GM19397 (cell line): ENCODE measurements around the gene LRRC73.
"Not testable (repeated sequence)": the region's sequence is repeated elsewhere in the genome, so short reads cannot be mapped to it uniquely, and the experiment has no call there.

ENCODE experiments used
- ATAC-seq: cut with Tn5 transposase; IDR thresholded peaks from one replicate; pipeline ENCODE4 v1.9.1; 2021; ENCODE audit warnings: mild to moderate bottlenecking, moderate library complexity; ENCODE audit not compliant: unreplicated experiment

LRRC73 gene

DNA sequence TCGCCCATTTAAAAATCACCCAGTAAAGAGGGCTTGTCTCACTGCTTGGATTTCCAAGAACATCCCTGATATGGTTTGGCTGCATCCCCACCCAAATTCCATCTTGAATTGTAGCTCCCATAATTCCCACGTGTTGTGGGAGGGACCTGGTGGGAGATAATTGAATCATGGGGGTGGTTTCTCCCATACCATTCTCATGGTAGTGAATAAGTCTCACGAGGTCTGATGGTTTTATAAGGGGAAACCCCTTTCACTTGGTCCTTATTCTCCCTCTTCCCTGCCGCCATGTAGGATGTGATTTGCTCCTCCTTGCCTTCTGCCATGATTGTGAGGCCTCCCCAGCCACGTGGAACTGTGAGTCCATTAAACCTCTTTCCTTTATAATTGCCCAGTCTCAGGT lies 42.9 kb downstream of the LRRC73 start:
- ATAC-seq, result not testable (repeated sequence)

DNA sequence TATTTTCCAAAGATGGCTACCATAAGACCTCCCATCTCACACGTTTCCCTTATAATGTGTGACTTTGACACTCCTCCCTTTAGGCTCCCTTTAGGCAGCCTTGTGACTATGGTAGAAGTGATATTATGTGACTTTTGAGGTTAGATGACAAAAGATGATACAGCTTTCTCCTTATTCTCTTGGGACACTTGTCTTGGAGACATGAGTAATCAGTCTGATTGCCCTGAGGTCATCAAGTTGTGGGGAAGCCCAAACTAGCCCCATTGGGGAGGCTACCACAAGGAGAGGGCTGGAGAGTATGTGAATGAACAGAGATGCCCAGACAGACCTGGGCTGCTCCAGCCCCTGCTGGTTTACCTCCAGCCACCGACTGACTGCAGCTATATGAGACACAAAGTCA lies 44.2 kb downstream of the LRRC73 start:
- no peak for ATAC-seq

DNA sequence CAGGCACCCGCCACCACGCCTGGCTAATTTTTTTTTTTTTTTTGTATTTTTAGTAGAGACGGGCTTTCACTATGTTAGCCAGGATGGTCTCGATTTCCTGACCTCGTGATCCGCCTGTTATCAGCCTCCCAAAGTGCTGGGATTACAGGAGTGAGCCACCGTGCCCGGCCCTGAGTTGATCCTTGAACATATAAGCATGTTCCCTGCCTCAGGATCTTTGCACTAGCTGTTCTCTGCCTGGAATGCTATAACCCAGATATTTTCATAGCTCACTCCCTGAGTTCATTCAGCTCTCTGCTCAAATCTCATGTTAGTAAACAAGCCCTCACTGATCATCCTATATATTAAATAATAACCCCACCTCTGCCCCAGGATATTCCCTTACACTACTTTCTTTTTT lies 45.8 kb downstream of the LRRC73 start:
- no peak for ATAC-seq

DNA sequence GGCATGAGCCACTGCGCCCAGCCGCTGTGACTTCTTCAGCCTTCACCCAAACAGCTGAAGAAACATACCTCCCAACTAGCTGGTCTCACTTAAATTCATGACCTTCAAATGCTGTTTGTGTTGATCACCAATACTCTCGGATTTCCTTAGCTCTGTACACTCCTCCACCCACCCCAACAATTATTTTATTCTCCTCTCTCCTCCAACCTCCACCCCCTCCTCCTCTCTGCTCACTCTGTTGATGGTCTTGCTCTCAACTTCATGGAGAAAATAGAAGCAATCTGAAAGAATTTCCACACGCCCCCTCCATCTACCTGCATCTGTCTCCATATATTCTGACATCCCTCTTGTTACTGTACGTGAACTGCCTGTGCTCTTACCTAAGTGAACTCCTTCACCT lies 48.2 kb downstream of the LRRC73 start:
- ATAC-seq, result no peak

DNA sequence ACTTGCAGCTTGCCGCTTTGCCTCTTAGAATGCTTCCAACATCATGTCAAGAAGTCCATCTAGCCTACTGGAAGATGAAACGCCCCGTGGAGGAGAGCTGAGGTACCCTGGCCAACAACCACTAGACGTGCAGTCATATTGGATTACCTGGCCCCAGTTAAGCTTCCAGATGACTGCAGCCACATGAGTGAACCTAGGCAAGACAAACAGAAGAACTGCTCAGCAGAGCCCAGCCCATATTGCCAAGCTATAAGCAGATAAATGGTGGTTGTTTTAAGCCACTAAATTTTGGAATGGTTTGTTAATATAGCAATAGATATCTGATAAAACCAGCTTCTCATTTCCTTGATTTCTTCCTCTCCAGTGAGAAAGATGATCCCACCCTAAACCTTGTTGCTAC lies 50.1 kb downstream of the LRRC73 start:
- ATAC-seq, result no peak

DNA sequence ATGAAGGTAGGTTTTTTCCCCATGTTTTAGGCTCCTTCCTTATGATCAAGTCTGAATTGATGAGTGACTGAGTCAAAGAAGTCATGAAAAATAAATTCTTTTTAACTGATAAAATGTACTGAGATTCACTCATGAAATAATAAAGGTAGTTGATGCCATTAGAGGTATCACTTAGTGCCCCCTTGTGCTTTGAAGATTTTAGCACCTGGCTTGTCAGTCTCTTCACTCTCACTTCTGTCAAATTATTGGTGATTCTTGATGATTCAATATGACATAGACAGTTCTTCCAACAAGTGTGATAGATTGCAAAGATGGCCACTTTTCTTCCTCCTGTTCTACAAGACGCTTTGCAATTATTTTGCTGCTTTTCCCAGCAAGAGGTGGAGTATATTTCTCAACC lies 50.6 kb downstream of the LRRC73 start:
- no peak for ATAC-seq

DNA sequence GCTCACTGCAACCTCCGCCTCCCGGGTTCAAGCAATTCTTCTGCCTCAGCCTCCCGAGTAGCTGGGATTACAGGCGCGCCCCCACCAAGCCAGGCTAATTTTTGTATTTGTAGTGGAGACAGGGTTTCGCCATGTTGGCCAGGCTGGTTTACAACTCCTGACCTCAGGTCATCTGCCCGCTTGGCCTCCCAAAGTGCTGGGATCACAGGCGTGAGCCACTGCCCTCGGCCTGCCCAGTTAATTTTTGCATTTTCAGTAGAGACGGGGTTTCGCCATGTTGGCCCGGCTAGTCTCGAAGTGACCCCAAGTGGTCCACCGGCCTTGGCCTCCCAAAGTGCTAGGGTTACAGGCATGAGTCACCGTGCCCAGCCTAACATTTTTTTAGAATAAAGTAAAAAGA lies 52.0 kb downstream of the LRRC73 start:
- not testable (repeated sequence) for ATAC-seq

DNA sequence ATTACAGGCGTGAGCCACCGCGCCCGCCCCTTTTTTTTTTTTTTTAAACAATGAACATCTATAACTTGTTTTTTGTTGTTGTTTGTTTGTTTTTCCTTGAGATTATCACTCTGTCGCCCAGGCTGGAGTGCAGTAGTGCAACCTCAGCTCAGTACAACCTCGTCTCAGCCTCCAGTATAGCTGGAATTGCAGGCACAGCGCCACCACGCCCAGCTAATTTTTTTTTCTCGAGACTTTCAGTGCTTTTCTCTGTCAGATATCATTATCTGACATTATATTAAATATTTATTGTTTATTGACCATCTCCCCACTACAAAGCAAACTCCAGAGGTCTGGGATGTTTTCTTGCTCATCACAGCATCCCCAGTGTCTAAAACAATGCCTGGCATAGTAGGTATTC lies 52.5 kb downstream of the LRRC73 start:
- ATAC-seq, result no peak
